Measurements from ENCODE around the gene FAM241A. TPM values are rescaled to one million over a fixed set of nuclear protein-coding genes. Genes with fewer than 3 reads are reported as not detected.

Gene FAM241A
- total RNA-seq, 6 donors from 2014 or later: 1.9 to 6.5 (median 4.2) TPM

GRCh38 chr4:112147697-112148096, 2.4 kb downstream of the FAM241A start:
- Histone ChIP-seq H3K4me3 (peak overlapping the region in 1 of 4 donors; percentile 92), H3K4me1 (peaks cover 11 to 34% (median 20%) of the 10 kb centered on the region in 4 donors), H3K36me3 (no peaks in the 10 kb centered on the region), H3K9me3 (no peaks in the 10 kb centered on the region), H3K27me3 (no peaks in the 10 kb centered on the region), H3K27ac (peak overlapping the region in 2 of 4 donors; percentile 88 to 91)
- ATAC-seq (ENCODE audit: low FRiP score in 2 of 2) (no peak), DNase-seq (no peak)
- WGBS, 2 donors: 45 to 61% methylated on average over 5 of the region's 5 CpGs
- TF ChIP-seq POLR2AphosphoS5 (IDR thresholded peaks at IDR 0.05) (no peak), EP300 (IDR thresholded peaks at IDR 0.05) (no peak), POLR2A (IDR thresholded peaks at IDR 0.05) (no peak), CTCF (IDR thresholded peaks at IDR 0.05) (no peak)

GRCh38 chr4:112150920-112151319, 5.7 kb downstream of the FAM241A start:
- no peaks in the 10 kb centered on the region for H3K36me3 ChIP-seq
- H3K9me3 ChIP-seq: no peaks in the 10 kb centered on the region
- H3K27me3 ChIP-seq: no peaks in the 10 kb centered on the region
- 87 to 95% methylated on average over 5 of the region's 5 CpGs for WGBS, 2 donors
- no peak overlapping the region for H3K4me3 ChIP-seq
- H3K4me1 ChIP-seq: peaks cover 15 to 47% (median 27%) of the 10 kb centered on the region in 4 donors
- no peak for ATAC-seq (ENCODE audit: low FRiP score in 2 of 2)
- no peak for TF ChIP-seq POLR2AphosphoS5 (IDR thresholded peaks at IDR 0.05)
- TF ChIP-seq EP300 (IDR thresholded peaks at IDR 0.05): no peak
- no peak for TF ChIP-seq POLR2A (IDR thresholded peaks at IDR 0.05)
- TF ChIP-seq CTCF (IDR thresholded peaks at IDR 0.05): no peak
- no peak overlapping the region for H3K27ac ChIP-seq
- no peak for DNase-seq

- H3K36me3 ChIP-seq: no peaks in the 10 kb centered on the region
- 60 to 69% methylated on average over 6 of the region's 6 CpGs for WGBS, 2 donors
- H3K4me1 ChIP-seq: peaks cover 4 to 35% (median 19%) of the 10 kb centered on the region in 4 donors
Measured at GRCh38 chr4:112152521-112152920, 7.3 kb downstream of the FAM241A start.

GRCh38 chr4:112153211-112153791, 8.0 kb downstream of the FAM241A start:
- H3K36me3 ChIP-seq: no peaks in the 10 kb centered on the region
- no peak overlapping the region for H3K4me3 ChIP-seq
- ATAC-seq (ENCODE audit: low FRiP score in 2 of 2) (no peak), DNase-seq (no peak)
- no peaks in the 10 kb centered on the region for H3K27me3 ChIP-seq
- peaks cover 4 to 28% (median 15%) of the 10 kb centered on the region in 4 donors for H3K4me1 ChIP-seq
- WGBS, 2 donors: 48 to 52% methylated on average over 4 of the region's 4 CpGs
- peak overlapping the region in 1 of 4 donors; percentile 15 for H3K27ac ChIP-seq
- TF ChIP-seq CTCF (IDR thresholded peaks at IDR 0.05) (no peak), POLR2AphosphoS5 (IDR thresholded peaks at IDR 0.05) (no peak), POLR2A (IDR thresholded peaks at IDR 0.05) (no peak), EP300 (IDR thresholded peaks at IDR 0.05) (no peak)
- H3K9me3 ChIP-seq: no peaks in the 10 kb centered on the region

More at GRCh38 chr4:112152521-112152920, 7.3 kb downstream of the FAM241A start:
- H3K27me3 ChIP-seq: no peaks in the 10 kb centered on the region
- no peaks in the 10 kb centered on the region for H3K9me3 ChIP-seq
- H3K27ac ChIP-seq: peak overlapping the region in 1 of 4 donors; percentile 15
- no peak for DNase-seq
- no peak for ATAC-seq (ENCODE audit: low FRiP score in 2 of 2)
- TF ChIP-seq EP300 (IDR thresholded peaks at IDR 0.05): no peak
- TF ChIP-seq POLR2A (IDR thresholded peaks at IDR 0.05): no peak
- TF ChIP-seq CTCF (IDR thresholded peaks at IDR 0.05): no peak
- no peak for TF ChIP-seq POLR2AphosphoS5 (IDR thresholded peaks at IDR 0.05)
- no peak overlapping the region for H3K4me3 ChIP-seq

- ATAC-seq (ENCODE audit: low FRiP score in 2 of 2) (no peak), DNase-seq (no peak)
- 54 to 73% methylated on average over 1 of the region's 1 CpG for WGBS, 2 donors
- Histone ChIP-seq H3K4me1 (peaks cover 4 to 26% (median 14%) of the 10 kb centered on the region in 4 donors), H3K36me3 (no peaks in the 10 kb centered on the region), H3K27ac (no peak overlapping the region), H3K4me3 (no peak overlapping the region), H3K9me3 (no peaks in the 10 kb centered on the region), H3K27me3 (no peaks in the 10 kb centered on the region)
- TF ChIP-seq POLR2AphosphoS5 (IDR thresholded peaks at IDR 0.05) (no peak), CTCF (IDR thresholded peaks at IDR 0.05) (no peak), EP300 (IDR thresholded peaks at IDR 0.05) (no peak), POLR2A (IDR thresholded peaks at IDR 0.05) (no peak)
Measured at GRCh38 chr4:112156112-112156511, 10.9 kb downstream of the FAM241A start.

All from upper lobe of left lung (tissue), 6 donors.